OCI-LY7 (cell line): ENCODE results near the gene DPYSL3. TPM values are rescaled to one million over a fixed set of nuclear protein-coding genes. Genes with fewer than 3 reads are reported as not detected.

ENCODE experiments used
- BruUV-seq: library from RNA; stranded (reverse); fragments of 400-500 nt; replicated peaks from 2 replicates; lab custom pipeline; 2021; lab: Mats Ljungman, UMichigan
- CTCF ChIA-PET: fragments of 300-600 bp; sonication (Branson Sonifier 250); formaldehyde crosslinking; loops from one replicate; lab custom pipeline; 2022; ENCODE audit warnings: antibody characterized with exemption; ENCODE audit not compliant: unreplicated experiment; lab: Charles Lee
- POLR2A ChIA-PET: fragments of 300-600 bp; sonication (Branson Sonifier 250); formaldehyde crosslinking; loops from one replicate; lab custom pipeline; 2022; ENCODE audit warnings: antibody characterized with exemption; lab: Charles Lee
- DNase-seq: peaks from one replicate; pipeline ENCODE4 v3.0.0-alpha.2; 2015; ENCODE audit warnings: low spot score
- H2AFZ ChIP-seq: fragments of 200-600 bp; sonication (generic), shearing (Covaris generic); 2 replicates; pipeline ENCODE4 v1.6.1; 2014; ENCODE audit warnings: mild to moderate bottlenecking, antibody characterized with exemption, low read length, moderate library complexity
- H3K27ac ChIP-seq: fragments of 200-600 bp; sonication (generic); 2 replicates; pipeline ENCODE4 v1.5.1; 2014; ENCODE audit warnings: mixed run types, low read depth, mild to moderate bottlenecking, moderate library complexity, low read length, inconsistent platforms; ENCODE audit not compliant: poor library complexity, severe bottlenecking
- H3K36me3 ChIP-seq: fragments of 200-600 bp; sonication (generic); 2 replicates; pipeline ENCODE4 v1.6.1; 2014; ENCODE audit warnings: mild to moderate bottlenecking, antibody characterized with exemption, low read length, moderate library complexity, mixed read lengths; ENCODE audit not compliant: insufficient read depth
- H3K4me1 ChIP-seq: fragments of 200-600 bp; sonication (generic); 2 replicates; pipeline ENCODE4 v1.5.1; 2014; ENCODE audit warnings: mild to moderate bottlenecking, low read length; ENCODE audit not compliant: insufficient read depth, poor library complexity, severe bottlenecking
- H3K4me2 ChIP-seq: fragments of 200-600 bp; sonication (generic); 2 replicates; pipeline ENCODE4 v1.6.1; 2014; ENCODE audit warnings: mild to moderate bottlenecking, low read length
- H3K4me3 ChIP-seq: fragments of 200-600 bp; sonication (generic); 2 replicates; pipeline ENCODE4 v1.5.1; 2014; ENCODE audit warnings: mild to moderate bottlenecking, low read depth, low read length; ENCODE audit not compliant: poor library complexity, severe bottlenecking
- H3K79me2 ChIP-seq: fragments of 200-600 bp; sonication (generic); 2 replicates; pipeline ENCODE4 v1.6.1; 2016; ENCODE audit warnings: low read depth, mild to moderate bottlenecking, low read length, moderate library complexity, mixed read lengths; ENCODE audit not compliant: insufficient read depth
- H3K9me2 ChIP-seq: fragments of 200-600 bp; sonication (generic); 2 replicates; pipeline ENCODE4 v1.6.1; 2016; ENCODE audit warnings: mild to moderate bottlenecking, low read length, mixed read lengths; ENCODE audit not compliant: insufficient read depth
- H3K9me3 ChIP-seq: fragments of 200-600 bp; sonication (generic); 2 replicates; pipeline ENCODE4 v1.6.1; 2014; ENCODE audit warnings: mild to moderate bottlenecking, mixed run types, low read length, mixed read lengths
- H4K20me1 ChIP-seq: fragments of 200-600 bp; sonication (generic); 2 replicates; pipeline ENCODE4 v1.6.1; 2014; ENCODE audit warnings: mild to moderate bottlenecking, antibody characterized with exemption, low read length, moderate library complexity, mixed read lengths; ENCODE audit not compliant: insufficient read depth
- CTCF ChIP-seq: fragments of 200-600 bp; sonication (generic); conservative IDR thresholded peaks from 2 replicates; pipeline ENCODE4 v1.5.1; 2014; ENCODE audit warnings: mild to moderate bottlenecking, antibody characterized with exemption, low read length, moderate library complexity, mixed read lengths
- EZH2phosphoT487 ChIP-seq: fragments of 200-600 bp; sonication (generic); IDR thresholded peaks from 2 replicates; pipeline ENCODE4 v1.6.1; 2018; ENCODE audit warnings: low read depth, borderline replicate concordance, mild to moderate bottlenecking, mixed run types, antibody characterized with exemption, low read length, moderate library complexity, mixed read lengths
- intact Hi-C: fragments of 100-400 bp; cut with micrococcal nuclease; formaldehyde crosslinking; loops from one replicate; pipeline ENCODE4 v1.10.0; 2022; ENCODE audit not compliant: unreplicated experiment
- total RNA-seq, 2 experiments: library from RNA; depleted of rRNA in 1 of 2; stranded (reverse); fragments of >200 nt in 1 of 2; shearing (Covaris generic) in 1 of 2; gene quantifications; 2 replicates each; pipeline ENCODE4 v1.2.3, GENCODE V29; 2014 to 2022

DPYSL3 gene
- total RNA-seq, 2 experiments from 2014 or later: not detected

GRCh38 chr5:147418613-147419012 lies 91.3 kb downstream of the DPYSL3 start:
- no peak for TF ChIP-seq CTCF
- TF ChIP-seq EZH2phosphoT487: no peak
- H2AFZ ChIP-seq: no peak overlapping the region
- no peaks in the 10 kb centered on the region for H3K9me2 ChIP-seq
- H3K9me3 ChIP-seq: no peaks in the 10 kb centered on the region
- H3K4me1 ChIP-seq: no peaks in the 10 kb centered on the region
- ChIA-PET POLR2A (interaction anchor here (1.0 kb wide), 1 partner anchor 12 kb away, joined by 3 read pairs; no protein-coding TSS in a partner anchor), CTCF (no interaction called here)
- H4K20me1 ChIP-seq: no peaks in the 10 kb centered on the region
- H3K79me2 ChIP-seq: no peaks in the 10 kb centered on the region
- BruUV-seq: no TSS peak
- H3K4me2 ChIP-seq: no peak overlapping the region
- H3K4me3 ChIP-seq: no peak overlapping the region
- no peak overlapping the region for H3K27ac ChIP-seq
- intact Hi-C loops: no loop called here
- no peaks in the 10 kb centered on the region for H3K36me3 ChIP-seq
- DNase-seq: no peak

- H2AFZ ChIP-seq: no peak overlapping the region
- no peak overlapping the region for H3K4me3 ChIP-seq
- no peaks in the 10 kb centered on the region for H3K9me3 ChIP-seq
- H3K27ac ChIP-seq: no peak overlapping the region
- no peak for DNase-seq
- H3K79me2 ChIP-seq: no peaks in the 10 kb centered on the region
- no TSS peak for BruUV-seq
- TF ChIP-seq CTCF (no peak), EZH2phosphoT487 (no peak)
- CTCF ChIA-PET: no interaction called here
- no peaks in the 10 kb centered on the region for H3K4me1 ChIP-seq
- POLR2A ChIA-PET: interaction anchor here (1.2 kb wide), 1 partner anchor 30 kb away, joined by 3 read pairs; no protein-coding TSS in a partner anchor
- no peaks in the 10 kb centered on the region for H3K9me2 ChIP-seq
- no peaks in the 10 kb centered on the region for H4K20me1 ChIP-seq
- H3K4me2 ChIP-seq: no peak overlapping the region
- H3K36me3 ChIP-seq: no peaks in the 10 kb centered on the region
- intact Hi-C loops: no loop called here
Measured at GRCh38 chr5:147417135-147417813, 92.6 kb downstream of the DPYSL3 start.

GRCh38 chr5:147415651-147416050 lies 94.2 kb downstream of the DPYSL3 start:
- H3K79me2 ChIP-seq: no peaks in the 10 kb centered on the region
- TF ChIP-seq EZH2phosphoT487 (no peak), CTCF (no peak)
- no peak overlapping the region for H2AFZ ChIP-seq
- no peaks in the 10 kb centered on the region for H3K4me1 ChIP-seq
- H3K27ac ChIP-seq: no peak overlapping the region
- DNase-seq: no peak
- ChIA-PET POLR2A (no interaction called here), CTCF (no interaction called here)
- no peak overlapping the region for H3K4me2 ChIP-seq
- no peaks in the 10 kb centered on the region for H3K36me3 ChIP-seq
- H3K9me2 ChIP-seq: no peaks in the 10 kb centered on the region
- H3K4me3 ChIP-seq: no peak overlapping the region
- intact Hi-C loops: no loop called here
- no TSS peak for BruUV-seq
- H3K9me3 ChIP-seq: no peaks in the 10 kb centered on the region
- no peaks in the 10 kb centered on the region for H4K20me1 ChIP-seq
